Measurements from ENCODE around the gene ANKRD11.
"Not testable (repeated sequence)": the region's sequence is repeated elsewhere in the genome, so short reads cannot be mapped to it uniquely, and the experiment has no call there.

The ANKRD11 gene

DNA sequence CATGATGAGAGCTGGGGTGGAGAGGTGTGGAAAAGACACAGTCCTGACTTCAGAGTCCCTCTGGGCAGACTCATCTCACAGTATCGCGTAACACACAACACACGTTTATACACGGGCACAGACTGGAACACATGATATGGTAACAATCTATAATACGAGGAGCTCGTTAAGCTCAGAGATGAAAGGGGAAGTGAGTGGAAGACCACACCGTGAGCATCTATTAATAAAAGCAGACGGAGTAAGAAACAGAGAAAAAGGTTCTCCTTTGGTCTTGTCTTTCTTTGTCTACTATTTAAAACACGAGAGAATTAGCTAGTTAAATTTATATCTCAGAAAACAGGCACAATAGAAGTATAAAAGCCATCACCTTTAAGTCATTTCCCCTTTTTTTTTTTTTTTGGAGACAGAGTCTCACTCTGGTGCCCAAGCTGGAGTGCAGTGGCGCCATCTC, 13.5 kb downstream of the ANKRD11 start:
- DNase-seq = no peak

DNA sequence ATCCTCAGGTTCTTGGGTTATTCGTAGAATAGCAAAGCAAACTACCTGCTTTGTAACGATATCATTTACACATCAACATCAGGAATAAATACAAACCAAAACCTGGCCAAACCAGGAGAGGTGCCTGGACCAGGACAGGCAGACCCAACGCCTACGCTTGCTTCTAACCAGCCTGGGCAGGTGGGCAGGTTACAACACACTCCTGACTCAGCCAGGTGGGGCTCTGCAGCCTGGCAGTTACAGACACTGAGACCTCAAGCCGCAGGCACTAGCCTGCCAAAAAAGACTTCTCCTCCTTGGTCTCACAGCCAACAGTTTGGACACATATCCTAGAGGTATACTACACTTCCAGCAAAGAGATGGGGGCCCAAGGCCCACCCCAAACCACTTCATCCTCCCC, 14.0 kb downstream of the ANKRD11 start:
- DNase-seq = no peak

DNA sequence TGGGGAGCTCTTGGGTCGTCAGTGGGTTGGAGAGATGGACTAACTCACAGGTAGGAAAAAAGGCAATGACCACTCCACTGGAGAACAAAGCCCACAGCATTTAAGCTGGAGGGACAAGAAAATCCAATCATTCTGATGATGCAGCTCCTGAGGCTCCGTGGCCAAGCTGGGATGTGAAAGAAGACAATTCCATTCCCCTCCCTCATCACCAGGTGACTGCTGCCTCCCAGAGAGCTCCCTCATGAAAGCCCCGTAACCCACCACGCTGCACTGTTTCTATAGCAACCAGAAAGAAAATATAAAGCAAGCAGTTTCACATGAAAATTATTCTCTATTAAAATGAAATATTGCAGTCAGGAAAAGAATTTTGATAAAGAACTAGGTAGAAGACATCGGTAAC, 15.2 kb downstream of the ANKRD11 start:
- no peak for DNase-seq

DNA sequence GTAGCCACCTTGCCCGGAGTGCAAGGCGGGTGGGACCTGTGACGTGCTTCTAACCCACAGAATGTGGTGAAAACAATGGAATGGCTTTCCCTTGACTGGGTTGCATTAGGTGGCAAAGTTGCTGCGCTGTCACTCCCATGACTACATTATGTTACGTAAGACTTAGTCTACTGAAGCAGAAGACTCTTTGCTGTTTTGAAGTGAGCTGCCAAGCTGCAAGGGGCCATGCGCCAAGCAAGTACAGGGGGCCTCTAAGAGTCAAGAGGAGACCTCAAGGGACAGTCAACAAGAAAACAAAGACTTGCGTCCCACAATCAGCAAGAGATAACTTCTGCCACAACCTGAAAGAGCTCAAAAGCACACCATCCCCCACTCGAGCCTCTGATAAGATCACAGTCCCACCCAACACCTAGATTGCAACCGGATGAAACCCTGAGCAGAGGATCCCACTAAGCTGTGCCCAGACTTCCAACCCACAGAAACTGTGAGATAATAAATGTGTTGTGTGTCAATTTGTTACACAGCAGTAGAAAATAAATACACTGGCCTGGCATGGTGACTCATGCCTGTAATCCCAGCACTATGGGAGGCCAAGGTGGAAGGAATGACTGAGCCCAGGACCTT, 16.5 kb downstream of the ANKRD11 start:
- no peak for DNase-seq

DNA sequence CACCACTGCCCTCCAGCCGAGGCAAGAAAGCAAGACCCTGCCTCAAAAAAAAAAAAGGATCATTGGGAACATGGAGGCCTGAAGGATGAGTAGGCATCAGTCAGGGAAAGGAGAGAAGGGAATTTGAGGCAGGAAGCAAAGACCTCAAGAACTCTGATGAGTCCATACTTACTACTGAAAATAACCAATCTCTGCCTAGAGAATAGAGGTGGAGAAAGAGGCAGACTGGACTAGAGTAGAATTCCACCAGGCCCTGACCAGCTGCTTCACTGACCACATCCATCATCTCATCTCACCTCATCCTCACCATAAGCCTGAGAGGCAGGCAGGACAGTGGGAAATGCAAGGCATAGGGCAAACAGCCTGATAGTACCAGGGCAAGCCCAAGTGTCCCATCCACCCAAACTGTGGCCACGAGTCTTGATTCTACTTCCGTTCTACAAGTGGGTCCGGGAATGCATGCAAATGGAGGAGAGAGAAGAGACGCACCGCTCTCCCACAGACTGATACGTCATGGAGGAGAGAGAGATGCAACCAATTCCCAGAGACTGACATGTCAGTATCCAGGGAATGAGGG, 17.1 kb downstream of the ANKRD11 start:
- no peak for DNase-seq

DNA sequence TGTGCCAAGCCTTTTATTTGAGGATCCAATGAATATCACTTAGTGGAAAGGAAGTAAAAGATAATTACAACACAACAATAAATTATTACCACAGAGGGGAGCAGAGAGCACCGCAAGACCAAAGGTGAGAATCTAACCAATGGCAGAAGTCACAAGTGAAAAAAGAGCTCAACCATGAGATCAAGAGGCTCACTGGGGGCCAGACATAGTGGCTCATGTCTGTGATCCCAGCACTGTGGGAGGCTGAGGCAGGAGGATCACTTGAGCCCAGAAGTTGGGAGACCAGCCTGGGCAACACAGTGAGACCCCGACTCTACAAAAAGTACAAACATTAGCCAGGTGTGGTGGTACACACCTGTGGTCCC, 17.7 kb downstream of the ANKRD11 start:
- no peak for DNase-seq

DNA sequence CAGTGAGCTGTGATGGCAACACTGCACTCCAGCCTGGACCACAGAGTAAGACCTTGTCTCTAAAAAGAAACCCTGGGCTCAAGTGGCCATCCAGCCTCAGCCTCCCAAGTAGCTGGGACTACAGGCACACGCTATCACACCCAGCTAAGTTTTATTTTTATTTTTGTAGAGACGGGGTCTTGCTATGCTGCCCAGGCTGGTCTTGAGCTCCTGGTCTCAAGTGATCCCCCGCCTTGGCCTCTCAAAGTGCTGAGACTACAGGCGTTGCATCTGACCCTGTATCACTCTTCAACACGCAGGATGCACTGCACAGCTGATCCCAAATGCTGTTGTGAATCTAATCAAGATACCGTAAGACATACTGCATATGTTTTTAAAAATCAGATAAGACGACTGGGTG, 23.0 kb downstream of the ANKRD11 start:
- DNase-seq = no peak

DNA sequence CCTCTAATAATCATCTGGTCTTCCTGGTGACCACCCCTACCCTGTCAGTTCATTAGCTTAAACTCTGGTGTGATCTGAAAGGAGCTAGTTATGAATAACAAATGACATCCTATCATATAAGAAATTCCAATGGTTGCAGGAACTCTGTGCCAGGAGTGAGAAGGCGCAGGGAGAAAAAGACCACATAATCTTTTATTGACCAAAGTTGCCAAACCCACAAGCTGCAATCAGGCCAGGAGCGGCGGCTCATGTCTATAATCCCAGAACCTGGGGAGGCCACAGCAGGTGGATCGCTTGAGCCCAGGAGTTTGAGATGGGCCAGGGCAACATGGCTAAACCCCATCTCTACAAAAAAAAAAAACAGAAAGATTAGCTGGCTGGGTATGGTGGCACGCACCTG, 23.4 kb downstream of the ANKRD11 start:
- no peak for DNase-seq

DNA sequence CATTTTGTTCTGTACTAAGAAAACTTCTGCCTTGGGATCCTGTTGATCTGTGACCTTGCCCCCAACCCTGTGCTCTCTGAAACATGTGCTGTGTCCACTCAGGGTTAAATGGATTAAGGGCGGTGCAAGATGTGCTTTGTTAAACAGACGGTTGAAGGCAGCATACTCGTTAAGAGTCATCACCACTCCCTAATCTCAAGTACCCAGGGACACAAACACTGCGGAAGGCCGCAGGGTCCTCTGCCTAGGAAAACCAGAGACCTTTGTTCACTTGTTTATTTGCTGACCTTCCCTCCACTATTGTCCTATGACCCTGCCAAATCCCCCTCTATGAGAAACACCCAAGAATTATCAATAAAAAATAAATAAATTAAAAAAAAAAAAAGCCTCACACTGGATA, 27.0 kb downstream of the ANKRD11 start:
- not testable (repeated sequence) for DNase-seq

DNA sequence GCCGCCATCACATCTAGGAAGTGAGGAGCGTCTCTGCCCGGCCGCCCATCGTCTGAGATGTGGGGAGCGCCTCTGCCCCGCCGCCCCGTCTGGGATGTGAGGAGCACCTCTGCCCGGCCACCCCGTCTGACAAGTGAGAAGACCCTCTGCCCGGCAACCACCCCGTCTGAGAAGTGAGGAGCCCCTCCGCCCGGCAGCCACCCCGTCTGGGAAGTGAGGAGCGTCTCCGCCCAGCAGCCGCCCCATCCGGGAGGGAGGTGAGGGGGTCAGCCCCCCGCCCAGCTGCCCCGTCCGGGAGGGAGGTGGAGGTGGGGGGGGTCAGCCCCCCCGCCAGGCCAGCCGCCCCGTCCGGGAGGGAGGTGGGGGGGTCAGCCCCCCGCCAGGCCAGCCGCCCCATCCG, 27.7 kb downstream of the ANKRD11 start:
- DNase-seq = not testable (repeated sequence)

DNA sequence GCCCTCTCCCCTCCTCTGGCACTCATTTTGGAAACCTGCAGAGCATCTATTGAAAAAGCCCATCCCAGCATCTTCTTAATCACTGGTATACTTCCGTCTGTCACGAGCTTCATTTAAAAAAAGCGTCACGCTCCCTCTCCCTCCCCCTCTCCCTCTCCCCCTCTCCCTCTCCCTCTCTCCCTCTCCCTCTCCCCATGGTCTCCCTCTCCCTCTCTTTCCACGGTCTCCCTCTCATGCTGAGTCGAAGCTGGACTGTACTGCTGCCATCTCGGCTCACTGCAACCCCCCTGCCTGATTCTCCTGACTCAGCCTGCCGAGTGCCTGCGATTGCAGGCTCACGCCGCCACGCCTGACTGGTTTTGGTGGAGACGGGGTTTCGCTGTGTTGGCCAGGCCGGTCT, 28.5 kb downstream of the ANKRD11 start:
- not testable (repeated sequence) for DNase-seq

DNA sequence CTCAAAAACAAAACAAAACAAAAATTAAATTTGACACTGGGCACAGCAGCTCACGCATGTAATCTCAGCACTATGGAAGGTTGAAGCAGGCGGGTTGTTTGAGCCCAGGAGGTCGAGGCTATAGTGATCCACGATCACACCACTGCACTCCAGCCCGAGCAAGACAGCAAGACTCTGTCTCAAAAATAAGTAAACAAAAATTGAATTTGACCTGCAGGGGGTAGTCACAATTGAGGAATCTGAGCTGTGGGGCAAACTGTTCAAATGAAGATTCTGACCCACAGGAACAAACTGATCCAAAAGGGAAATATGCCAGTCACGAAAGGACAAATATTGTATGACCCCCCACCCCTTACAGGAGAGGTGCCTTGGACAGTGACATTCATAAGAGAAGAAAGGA, 29.8 kb downstream of the ANKRD11 start:
- no peak for DNase-seq

DNA sequence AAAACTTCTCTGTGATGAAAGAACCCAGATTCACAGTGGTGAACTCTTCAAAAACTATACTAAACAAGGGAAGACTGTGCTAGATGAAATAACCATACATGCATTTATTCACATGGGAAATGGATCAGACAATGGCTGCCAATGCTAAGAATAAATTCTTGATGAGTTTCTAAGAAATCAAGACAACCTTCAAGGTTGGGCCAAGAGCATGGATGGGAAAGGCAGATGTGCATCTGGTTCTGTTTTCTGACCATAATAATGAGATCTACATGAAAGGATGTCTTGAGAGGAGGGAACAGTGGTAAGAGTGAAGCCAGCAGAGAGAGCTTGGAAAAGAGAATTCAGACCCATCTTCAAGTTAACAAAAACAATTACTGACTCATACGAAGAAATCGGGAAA, 31.4 kb downstream of the ANKRD11 start:
- DNase-seq = no peak

DNA sequence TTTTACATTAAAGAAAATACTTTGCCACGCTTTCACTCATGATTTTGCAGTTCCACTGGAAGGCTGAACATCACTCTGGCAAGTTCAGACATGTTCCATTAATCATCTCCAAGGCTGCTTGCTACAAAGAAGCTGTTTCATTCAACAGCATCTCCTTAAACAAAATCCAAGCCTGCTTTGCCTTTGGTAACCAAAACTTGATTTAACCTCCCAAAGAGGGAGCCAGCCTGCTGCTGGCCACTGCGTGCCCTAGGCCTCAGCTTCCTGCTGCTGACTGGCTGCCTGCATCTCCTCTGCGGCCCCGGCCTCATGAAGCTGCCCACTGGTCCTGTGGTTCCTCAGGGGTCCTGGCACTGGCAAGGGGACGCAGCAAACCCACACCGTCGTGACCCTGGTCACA, 31.8 kb downstream of the ANKRD11 start:
- no peak for DNase-seq

DNA sequence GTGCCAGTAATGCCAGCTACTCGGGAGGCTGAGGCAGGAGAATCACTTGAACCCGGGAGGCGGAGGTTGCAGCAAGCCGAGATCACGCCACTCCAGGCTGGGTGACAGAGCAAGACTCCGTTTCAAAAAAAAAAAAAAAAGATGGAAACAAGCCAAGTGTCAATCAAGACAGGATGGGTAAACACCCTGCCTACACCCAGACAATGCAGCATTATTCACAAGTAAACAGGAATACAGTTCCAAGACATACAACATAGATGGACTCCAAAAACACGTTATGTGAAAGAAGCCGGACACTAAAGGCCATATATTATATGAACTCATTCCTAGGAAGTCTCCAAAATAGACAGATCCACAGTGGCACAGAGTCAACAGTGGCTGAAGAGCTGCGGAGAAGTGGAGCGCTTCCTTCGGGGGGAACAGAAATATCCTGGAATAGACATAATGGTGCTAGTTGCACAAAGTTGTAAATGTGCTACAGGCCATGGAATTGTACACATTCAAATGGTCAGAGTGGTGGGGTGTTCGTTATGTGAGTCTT, 33.9 kb downstream of the ANKRD11 start:
- DNase-seq = no peak

DNA sequence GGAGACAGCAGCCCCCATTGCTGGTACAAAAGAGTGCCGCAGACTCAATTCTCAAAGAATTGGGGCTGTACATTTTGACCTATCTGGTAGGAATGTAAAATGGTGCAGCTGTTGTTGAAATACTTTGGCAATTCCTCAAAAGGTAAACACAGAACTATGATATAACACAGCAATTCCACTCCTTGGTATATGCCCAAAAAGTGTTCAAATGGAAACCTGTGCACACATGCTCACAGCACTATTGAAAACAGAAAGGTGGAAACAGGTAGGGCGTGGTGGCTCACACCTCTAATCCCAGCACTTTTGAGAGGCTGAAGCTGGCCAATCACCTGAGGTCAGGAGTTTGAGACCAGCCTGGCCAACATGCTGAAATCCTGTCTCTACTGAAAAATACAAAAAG, 34.7 kb downstream of the ANKRD11 start:
- DNase-seq = no peak

DNA sequence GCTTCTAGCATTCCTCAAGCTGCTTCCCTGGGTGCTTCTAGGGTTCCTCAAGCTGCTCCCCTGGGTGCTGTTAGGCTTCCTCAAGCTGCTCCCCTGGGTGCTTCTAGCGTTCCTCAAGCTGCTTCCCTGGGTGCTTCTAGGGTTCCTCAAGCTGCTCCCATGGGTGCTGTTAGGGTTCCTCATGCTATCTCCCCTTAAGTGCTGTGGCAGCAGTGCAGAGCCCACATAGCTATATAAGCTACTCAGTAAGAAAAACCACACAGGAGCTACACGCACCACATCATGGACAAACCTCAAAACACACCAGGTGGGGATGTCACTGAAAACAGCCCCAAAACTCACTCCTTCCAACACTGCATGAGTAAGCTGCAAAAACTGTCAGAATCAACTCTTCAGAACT, 35.2 kb downstream of the ANKRD11 start:
- DNase-seq = no peak

DNA sequence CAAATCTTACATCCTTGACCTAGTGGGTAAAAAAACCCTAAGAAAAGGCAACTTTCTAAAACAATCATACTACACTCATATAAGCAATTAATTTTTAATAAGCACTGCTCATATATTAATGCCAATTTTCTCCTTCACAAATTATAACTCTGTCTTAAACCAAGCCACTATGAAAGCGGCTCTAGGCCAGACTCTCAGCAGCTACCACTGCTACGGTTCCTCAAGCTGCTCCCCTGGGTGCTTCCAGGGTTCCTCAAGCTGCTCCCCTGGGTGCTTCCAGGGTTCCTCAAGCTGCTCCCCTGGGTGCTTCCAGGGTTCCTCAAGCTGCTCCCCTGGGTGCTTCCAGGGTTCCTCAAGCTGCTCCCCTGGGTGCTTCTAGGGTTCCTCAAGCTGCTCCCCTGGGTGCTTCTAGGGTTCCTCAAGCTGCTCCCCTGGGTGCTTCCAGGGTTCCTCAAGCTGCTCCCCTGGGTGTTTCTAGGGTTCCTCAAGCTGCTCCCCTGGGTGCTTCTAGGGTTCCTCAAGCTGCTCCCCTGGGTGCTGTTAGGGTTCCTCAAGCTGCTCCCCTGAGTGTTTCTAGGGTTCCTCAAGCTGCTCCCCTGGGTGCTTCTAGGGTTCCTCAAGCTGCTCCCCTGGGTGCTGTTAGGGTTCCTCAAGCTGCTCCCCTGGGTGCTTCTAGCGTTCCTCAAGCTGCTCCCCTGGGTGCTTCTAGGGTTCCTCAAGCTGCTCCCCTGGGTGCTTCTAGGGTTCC, 35.8 kb downstream of the ANKRD11 start:
- DNase-seq = not testable (repeated sequence)

DNA sequence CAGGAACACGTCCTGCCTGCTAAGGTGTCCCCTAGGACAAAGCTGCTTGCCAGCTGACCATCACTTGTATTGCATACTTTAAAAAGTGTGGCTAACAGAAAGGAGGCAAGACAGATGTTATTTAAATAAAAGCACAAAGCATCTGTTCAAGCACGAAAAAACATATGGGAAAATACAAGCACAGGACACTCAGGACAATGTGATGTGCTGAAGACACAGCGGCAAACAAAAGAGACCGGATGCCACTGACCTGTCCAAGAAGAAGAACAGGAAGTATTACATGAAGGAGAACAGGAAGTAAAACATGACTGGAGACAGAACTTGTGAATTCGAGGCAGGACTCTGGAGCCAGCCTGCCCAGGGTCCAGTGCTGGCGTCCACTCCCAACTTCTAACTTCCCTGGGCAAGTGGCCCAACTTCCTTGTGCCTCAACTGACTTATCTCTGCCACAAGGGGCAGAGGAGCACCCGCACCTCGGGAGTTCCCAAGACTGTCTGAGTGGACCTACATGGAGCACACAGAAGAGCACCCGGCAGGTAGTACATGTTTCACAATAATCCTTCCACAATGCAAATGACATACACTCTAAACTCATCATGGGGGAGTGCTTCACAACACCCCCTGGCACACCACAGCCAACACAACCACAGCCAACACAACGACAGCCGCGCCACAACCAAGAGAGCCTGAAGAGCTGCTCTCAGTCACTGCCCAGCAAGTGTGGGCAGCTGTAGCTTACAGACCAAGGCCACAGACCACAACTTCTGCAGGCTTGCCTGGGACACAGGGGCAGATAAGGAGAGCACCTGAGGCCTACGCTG, 36.6 kb downstream of the ANKRD11 start:
- DNase-seq = no peak

DNA sequence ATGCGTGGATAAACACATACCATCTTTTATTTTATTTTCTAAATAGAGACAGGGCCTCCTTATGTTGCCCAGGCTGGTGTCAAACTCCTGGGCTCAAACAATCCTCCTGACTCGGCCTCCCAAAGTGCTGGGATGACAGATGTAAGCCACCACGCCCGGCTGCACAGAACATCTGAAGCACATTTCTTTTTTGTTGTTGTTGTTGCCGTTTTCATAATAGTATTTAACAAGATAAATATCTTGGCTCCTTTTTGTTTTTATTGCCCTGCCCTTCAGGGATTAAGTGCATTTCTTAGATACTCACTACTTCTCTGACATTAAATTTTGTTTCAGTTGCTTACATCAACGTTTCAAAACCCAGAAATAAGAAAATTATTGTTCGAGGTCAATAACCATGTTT, 37.4 kb downstream of the ANKRD11 start:
- no peak for DNase-seq

DNA sequence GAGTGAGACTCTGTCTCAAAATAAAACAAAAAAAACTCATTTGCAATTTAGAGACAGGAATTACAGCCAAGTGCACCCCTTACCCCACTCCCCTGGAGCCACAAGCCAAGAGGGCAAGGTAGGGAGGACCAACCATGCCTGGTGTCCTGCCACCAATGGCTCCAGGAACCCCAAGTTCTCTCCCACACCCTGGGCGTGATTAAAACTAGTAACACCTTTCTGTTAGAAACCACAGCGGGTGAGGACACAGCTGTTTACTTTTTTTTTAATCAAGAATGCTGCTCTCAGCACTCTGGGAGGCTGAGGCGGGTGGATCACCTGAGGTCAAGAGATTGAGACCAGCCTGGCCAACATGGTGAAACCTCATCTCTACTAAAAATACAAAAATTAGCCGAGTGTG, 38.1 kb downstream of the ANKRD11 start:
- DNase-seq = no peak

DNA sequence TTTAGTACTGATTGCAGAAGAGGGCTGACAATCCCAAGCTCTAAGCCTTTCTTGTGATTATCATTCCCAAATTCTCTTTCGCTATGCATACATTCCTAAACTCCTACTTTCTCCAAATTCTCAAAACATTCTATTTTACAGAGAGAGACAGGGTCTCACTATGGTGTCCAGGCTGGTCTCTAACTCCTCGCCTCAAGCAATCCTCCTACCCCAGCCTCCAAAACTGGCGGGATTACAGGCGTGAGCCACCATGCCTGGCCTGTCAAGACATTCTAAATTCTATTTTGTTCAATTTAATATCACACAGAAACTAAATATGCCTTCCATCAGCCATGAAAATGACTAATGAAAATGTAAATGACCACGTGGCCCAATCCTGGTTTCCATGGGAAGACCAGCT, 39.8 kb downstream of the ANKRD11 start:
- no peak for DNase-seq

DNA sequence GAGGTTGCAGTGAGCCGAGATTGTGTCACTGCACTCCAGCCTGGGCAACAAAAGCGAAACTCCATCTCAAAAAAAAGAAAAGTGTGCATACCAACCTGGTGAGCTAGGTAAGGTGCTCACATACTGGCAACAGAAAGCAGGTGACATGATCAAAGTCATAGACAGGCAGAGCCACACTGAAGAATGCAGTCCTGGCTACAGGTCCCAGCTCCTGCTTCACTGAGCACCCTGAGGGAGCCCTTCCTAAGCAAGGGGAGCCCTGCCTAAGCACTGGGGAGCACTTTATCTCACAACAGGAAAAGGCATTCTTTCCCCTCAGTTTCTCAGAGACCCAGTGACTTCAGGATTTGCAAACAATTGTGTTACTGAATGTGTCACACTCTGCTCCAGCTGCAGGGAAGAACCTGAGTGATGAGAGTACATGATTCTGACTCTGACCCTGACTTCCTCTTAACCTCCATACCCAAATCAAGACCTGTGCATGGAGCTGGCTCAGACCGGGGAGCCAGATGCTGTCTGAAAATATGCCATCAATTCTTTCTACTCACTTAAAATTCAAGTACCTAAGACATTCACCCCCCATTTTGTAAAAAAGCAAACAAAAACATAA, 40.5 kb downstream of the ANKRD11 start:
- no peak for DNase-seq

All from stimulated activated CD4-positive, alpha-beta T cell treated with anti-CD3 and anti-CD28 coated beads, Interleukin-15, amount 100 ng/mL, for 24 hours (primary cell).